ENCODE results near the gene C1orf122.

C1orf122 gene

GRCh38 chr1:37807220-37807554 lies 403 bp upstream of the C1orf122 start:
- Histone ChIP-seq H4K20me1 (ENCODE audit: low read depth, low read length) (peaks cover 9% of the 10 kb centered on the region; the same call in 1 of the 2 replicates), H3K9me2 (replicated peaks; ENCODE audit: insufficient read depth, low read length) (no peaks in the 10 kb centered on the region), H3F3A (ENCODE audit: insufficient read depth) (peaks cover 22% of the 10 kb centered on the region), H3K27ac (ENCODE audit: low read depth, low read length) (peak overlapping the region; percentile 21; the same call in 1 of the 2 replicates), H3K27me3 (ENCODE audit: low read length) (no peaks in the 10 kb centered on the region), H3K9me3 (ENCODE audit: insufficient read depth, low read length) (no peaks in the 10 kb centered on the region), H3K9ac (ENCODE audit: low read length) (peak overlapping the region; percentile 78), H3K4me3 (ENCODE audit: insufficient read depth, low read length, poor library complexity, severe bottlenecking) (peak overlapping the region; percentile 95), H2AFZ (ENCODE audit: low read depth, low read length, severe bottlenecking) (no peak overlapping the region), H3K36me3 (ENCODE audit: low read length) (peaks cover 31% of the 10 kb centered on the region), H3K79me2 (ENCODE audit: insufficient read depth, low read length) (peaks cover 26% of the 10 kb centered on the region), H3K4me2 (ENCODE audit: low read depth, low read length, poor library complexity, severe bottlenecking) (peak overlapping the region; percentile 83)
- TF ChIP-seq CTCF (IDR thresholded peaks at IDR 0.05; ENCODE audit: insufficient read depth, low read length, poor library complexity, severe bottlenecking) (no peak), EZH2phosphoT487 (conservative IDR thresholded peaks at IDR 0.05; ENCODE audit: low read length) (no peak)

DNA sequence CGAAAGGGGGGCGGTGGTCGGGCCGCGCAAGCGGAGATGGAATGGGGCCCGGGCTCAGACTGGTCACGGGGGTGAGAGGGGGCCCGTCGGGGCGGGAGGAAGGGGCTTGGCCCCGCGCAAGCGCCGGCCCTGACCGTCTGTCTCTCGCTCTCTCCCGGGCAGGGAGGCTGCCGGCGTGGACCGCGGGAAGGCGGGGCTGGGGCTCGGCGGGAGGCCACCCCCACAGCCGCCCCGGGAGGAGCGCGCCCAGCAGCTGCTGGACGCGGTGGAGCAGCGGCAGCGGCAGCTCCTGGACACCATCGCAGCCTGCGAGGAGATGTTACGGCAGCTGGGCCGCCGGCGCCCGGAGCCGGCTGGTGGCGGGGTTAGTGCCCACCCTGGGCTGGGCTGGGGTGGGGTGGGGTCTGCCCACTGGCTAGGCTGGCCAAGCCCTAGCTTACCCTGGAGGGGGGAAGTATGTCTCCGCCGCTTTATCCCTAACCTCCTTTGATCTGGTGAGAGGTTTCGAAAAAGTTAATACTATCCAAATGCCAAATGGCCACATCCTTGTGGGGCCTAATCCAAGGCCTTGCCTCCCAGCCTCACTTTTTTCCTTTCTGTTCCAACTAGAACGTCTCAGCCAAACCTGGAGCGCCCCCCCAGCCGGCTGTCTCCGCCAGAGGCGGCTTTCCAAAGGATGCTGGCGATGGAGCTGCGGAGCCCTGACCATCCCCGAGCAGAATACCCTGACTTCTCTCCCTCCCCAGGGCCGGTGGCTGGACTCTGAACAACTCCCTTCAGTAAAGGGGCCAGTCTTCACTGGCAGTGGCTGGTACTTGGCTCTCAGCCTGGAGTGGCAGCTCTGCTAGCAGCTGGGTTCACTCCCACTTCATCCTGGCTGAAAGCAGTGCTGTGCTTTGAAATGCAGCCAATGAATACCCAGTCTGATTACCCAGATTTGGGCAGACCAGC lies 1.1 kb downstream of the C1orf122 start:
- Histone ChIP-seq H3K9me3 (ENCODE audit: insufficient read depth, low read length) (no peaks in the 10 kb centered on the region), H3K9me2 (replicated peaks; ENCODE audit: insufficient read depth, low read length) (no peaks in the 10 kb centered on the region), H3K4me2 (ENCODE audit: low read depth, low read length, poor library complexity, severe bottlenecking) (peak overlapping the region; percentile 86), H3K36me3 (ENCODE audit: low read length) (peaks cover 19% of the 10 kb centered on the region), H2AFZ (ENCODE audit: low read depth, low read length, severe bottlenecking) (peak overlapping the region; percentile 10), H3K9ac (ENCODE audit: low read length) (peak overlapping the region; percentile 78), H3K27ac (ENCODE audit: low read depth, low read length) (peak overlapping the region; percentile 21; the same call in 1 of the 2 replicates), H3K27me3 (ENCODE audit: low read length) (no peaks in the 10 kb centered on the region), H4K20me1 (ENCODE audit: low read depth, low read length) (peaks cover 9% of the 10 kb centered on the region; the same call in 1 of the 2 replicates), H3K79me2 (ENCODE audit: insufficient read depth, low read length) (peaks cover 26% of the 10 kb centered on the region), H3K4me3 (ENCODE audit: insufficient read depth, low read length, poor library complexity, severe bottlenecking) (peak overlapping the region; percentile 95), H3F3A (ENCODE audit: insufficient read depth) (peaks cover 14% of the 10 kb centered on the region)
- TF ChIP-seq CTCF (IDR thresholded peaks at IDR 0.05; ENCODE audit: insufficient read depth, low read length, poor library complexity, severe bottlenecking): no peak

DNA sequence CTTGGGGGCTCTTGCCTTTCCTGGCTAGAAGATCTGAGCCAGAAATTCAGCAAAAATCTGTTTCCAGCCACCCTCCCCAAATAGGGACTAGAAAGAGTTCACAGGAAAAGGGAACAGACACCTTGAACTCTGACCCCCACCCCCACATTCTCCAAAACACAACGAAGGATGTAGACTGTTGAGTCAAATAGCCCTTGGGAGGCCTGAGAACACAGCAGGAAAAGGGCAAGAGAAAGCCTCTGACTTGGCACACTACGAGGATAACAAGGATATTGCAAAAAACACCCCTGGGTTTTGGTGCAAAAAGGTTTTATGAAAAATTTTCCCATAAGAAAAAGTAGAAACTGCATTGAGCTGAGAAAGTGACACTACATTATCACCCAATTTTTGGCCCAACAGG lies 2.4 kb downstream of the C1orf122 start:
- TF ChIP-seq CTCF (IDR thresholded peaks at IDR 0.05; ENCODE audit: insufficient read depth, low read length, poor library complexity, severe bottlenecking): no peak
- TF ChIP-seq EZH2phosphoT487 (conservative IDR thresholded peaks at IDR 0.05; ENCODE audit: low read length): no peak

More for the DNA sequence above, 2.4 kb downstream of the C1orf122 start:
- Histone ChIP-seq H3K36me3 (ENCODE audit: low read length) (peaks cover 14% of the 10 kb centered on the region), H4K20me1 (ENCODE audit: low read depth, low read length) (peaks cover 9% of the 10 kb centered on the region; the same call in 1 of the 2 replicates), H2AFZ (ENCODE audit: low read depth, low read length, severe bottlenecking) (no peak overlapping the region), H3F3A (ENCODE audit: insufficient read depth) (peaks cover 10% of the 10 kb centered on the region), H3K4me2 (ENCODE audit: low read depth, low read length, poor library complexity, severe bottlenecking) (no peak overlapping the region), H3K27ac (ENCODE audit: low read depth, low read length) (no peak overlapping the region), H3K79me2 (ENCODE audit: insufficient read depth, low read length) (peaks cover 26% of the 10 kb centered on the region), H3K4me3 (ENCODE audit: insufficient read depth, low read length, poor library complexity, severe bottlenecking) (no peak overlapping the region), H3K9me2 (replicated peaks; ENCODE audit: insufficient read depth, low read length) (no peaks in the 10 kb centered on the region), H3K9ac (ENCODE audit: low read length) (no peak overlapping the region), H3K27me3 (ENCODE audit: low read length) (no peaks in the 10 kb centered on the region), H3K9me3 (ENCODE audit: insufficient read depth, low read length) (no peaks in the 10 kb centered on the region)

Data from SU-DHL-6 (cell line).